Measurements from ENCODE around the gene MTCL1.

The MTCL1 gene

GRCh38 chr18:8776013-8776943 is 70.9 kb downstream of the MTCL1 start:
- H3K27ac Mint-ChIP-seq = no peak overlapping the region
- no peak overlapping the region for H3K4me3 Mint-ChIP-seq
- H3K9me3 Mint-ChIP-seq = no peaks in the 10 kb centered on the region
- no peaks in the 10 kb centered on the region for H3K27me3 Mint-ChIP-seq
- DNase-seq (no peak), ATAC-seq (no peak)
- H3K36me3 Mint-ChIP-seq (ENCODE audit: low read depth) = no peaks in the 10 kb centered on the region
- H3K4me1 Mint-ChIP-seq = no peaks in the 10 kb centered on the region

GRCh38 chr18:8777846-8778245 is 72.5 kb downstream of the MTCL1 start:
- ATAC-seq = no peak
- no peaks in the 10 kb centered on the region for H3K27me3 Mint-ChIP-seq
- H3K27ac Mint-ChIP-seq = no peak overlapping the region
- no peaks in the 10 kb centered on the region for H3K36me3 Mint-ChIP-seq (ENCODE audit: low read depth)
- no peak overlapping the region for H3K4me3 Mint-ChIP-seq
- H3K4me1 Mint-ChIP-seq = no peaks in the 10 kb centered on the region
- no peaks in the 10 kb centered on the region for H3K9me3 Mint-ChIP-seq
- DNase-seq = no peak

- no peaks in the 10 kb centered on the region for H3K27me3 Mint-ChIP-seq
- DNase-seq (no peak), ATAC-seq (no peak)
- no peak overlapping the region for H3K4me3 Mint-ChIP-seq
- H3K4me1 Mint-ChIP-seq = no peaks in the 10 kb centered on the region
- no peaks in the 10 kb centered on the region for H3K36me3 Mint-ChIP-seq (ENCODE audit: low read depth)
- H3K27ac Mint-ChIP-seq = no peak overlapping the region
- no peaks in the 10 kb centered on the region for H3K9me3 Mint-ChIP-seq
These were observed 73.0 kb downstream of the MTCL1 start for GRCh38 chr18:8778386-8778785.

- ATAC-seq (no peak), DNase-seq (no peak)
- no peaks in the 10 kb centered on the region for H3K36me3 Mint-ChIP-seq (ENCODE audit: low read depth)
- H3K4me1 Mint-ChIP-seq = no peaks in the 10 kb centered on the region
- H3K9me3 Mint-ChIP-seq = no peaks in the 10 kb centered on the region
- H3K27me3 Mint-ChIP-seq = no peaks in the 10 kb centered on the region
- no peak overlapping the region for H3K4me3 Mint-ChIP-seq
- no peak overlapping the region for H3K27ac Mint-ChIP-seq
These were observed 73.5 kb downstream of the MTCL1 start for GRCh38 chr18:8778824-8779223.

GRCh38 chr18:8779251-8779650 is 73.9 kb downstream of the MTCL1 start:
- Mint-ChIP-seq H3K4me1 (no peaks in the 10 kb centered on the region), H3K27ac (no peak overlapping the region), H3K36me3 (ENCODE audit: low read depth) (no peaks in the 10 kb centered on the region), H3K27me3 (no peaks in the 10 kb centered on the region), H3K4me3 (no peak overlapping the region), H3K9me3 (no peaks in the 10 kb centered on the region)
- ATAC-seq (no peak), DNase-seq (no peak)

- H3K4me1 Mint-ChIP-seq = no peaks in the 10 kb centered on the region
- ATAC-seq = no peak
These were observed 74.9 kb downstream of the MTCL1 start for GRCh38 chr18:8780227-8780626.

GRCh38 chr18:8781671-8782070 is 76.3 kb downstream of the MTCL1 start:
- no peak overlapping the region for H3K27ac Mint-ChIP-seq
- DNase-seq (no peak), ATAC-seq (no peak)
- H3K4me1 Mint-ChIP-seq = peaks cover 3% of the 10 kb centered on the region
- H3K4me3 Mint-ChIP-seq = no peak overlapping the region
- no peaks in the 10 kb centered on the region for H3K36me3 Mint-ChIP-seq (ENCODE audit: low read depth)
- H3K27me3 Mint-ChIP-seq = no peaks in the 10 kb centered on the region
- H3K9me3 Mint-ChIP-seq = no peaks in the 10 kb centered on the region

More at GRCh38 chr18:8780227-8780626, 74.9 kb downstream of the MTCL1 start:
- Mint-ChIP-seq H3K9me3 (no peaks in the 10 kb centered on the region), H3K27ac (no peak overlapping the region), H3K27me3 (no peaks in the 10 kb centered on the region), H3K36me3 (ENCODE audit: low read depth) (no peaks in the 10 kb centered on the region), H3K4me3 (no peak overlapping the region)
- no peak for DNase-seq

GRCh38 chr18:8783335-8783993 is 78.1 kb downstream of the MTCL1 start:
- no peaks in the 10 kb centered on the region for H3K9me3 Mint-ChIP-seq
- H3K27ac Mint-ChIP-seq = no peak overlapping the region
- no peaks in the 10 kb centered on the region for H3K36me3 Mint-ChIP-seq (ENCODE audit: low read depth)
- no peaks in the 10 kb centered on the region for H3K27me3 Mint-ChIP-seq
- peaks cover 7% of the 10 kb centered on the region for H3K4me1 Mint-ChIP-seq
- DNase-seq (no peak), ATAC-seq (no peak)
- no peak overlapping the region for H3K4me3 Mint-ChIP-seq

- H3K36me3 Mint-ChIP-seq (ENCODE audit: low read depth) = no peaks in the 10 kb centered on the region
- ATAC-seq (no peak), DNase-seq (no peak)
- peaks cover 7% of the 10 kb centered on the region for H3K4me1 Mint-ChIP-seq
- H3K27me3 Mint-ChIP-seq = no peaks in the 10 kb centered on the region
- no peaks in the 10 kb centered on the region for H3K9me3 Mint-ChIP-seq
- H3K4me3 Mint-ChIP-seq = no peak overlapping the region
- H3K27ac Mint-ChIP-seq = no peak overlapping the region
These were observed 78.7 kb downstream of the MTCL1 start for GRCh38 chr18:8783994-8784530.

GRCh38 chr18:8785261-8785660 is 79.9 kb downstream of the MTCL1 start:
- DNase-seq (no peak), ATAC-seq (no peak)
- H3K27me3 Mint-ChIP-seq = no peaks in the 10 kb centered on the region
- H3K27ac Mint-ChIP-seq = no peak overlapping the region
- H3K9me3 Mint-ChIP-seq = no peaks in the 10 kb centered on the region
- no peak overlapping the region for H3K4me3 Mint-ChIP-seq
- H3K36me3 Mint-ChIP-seq (ENCODE audit: low read depth) = no peaks in the 10 kb centered on the region
- H3K4me1 Mint-ChIP-seq = peaks cover 7% of the 10 kb centered on the region

- H3K36me3 Mint-ChIP-seq (ENCODE audit: low read depth) = no peaks in the 10 kb centered on the region
- H3K4me1 Mint-ChIP-seq = peaks cover 7% of the 10 kb centered on the region
- no peak overlapping the region for H3K4me3 Mint-ChIP-seq
- no peaks in the 10 kb centered on the region for H3K9me3 Mint-ChIP-seq
- H3K27me3 Mint-ChIP-seq = no peaks in the 10 kb centered on the region
- no peak overlapping the region for H3K27ac Mint-ChIP-seq
- DNase-seq = no peak
- ATAC-seq = no peak
These were observed 80.6 kb downstream of the MTCL1 start for GRCh38 chr18:8785855-8786482.

GRCh38 chr18:8786483-8787370 is 81.4 kb downstream of the MTCL1 start:
- ATAC-seq = peak; percentile 45
- H3K4me3 Mint-ChIP-seq = no peak overlapping the region
- no peak overlapping the region for H3K27ac Mint-ChIP-seq
- H3K4me1 Mint-ChIP-seq = peaks cover 7% of the 10 kb centered on the region
- DNase-seq = no peak
- H3K27me3 Mint-ChIP-seq = no peaks in the 10 kb centered on the region
- H3K36me3 Mint-ChIP-seq (ENCODE audit: low read depth) = no peaks in the 10 kb centered on the region
- no peaks in the 10 kb centered on the region for H3K9me3 Mint-ChIP-seq

- no peak for DNase-seq
- no peaks in the 10 kb centered on the region for H3K36me3 Mint-ChIP-seq (ENCODE audit: low read depth)
- no peak overlapping the region for H3K27ac Mint-ChIP-seq
- H3K4me1 Mint-ChIP-seq = peaks cover 7% of the 10 kb centered on the region
- H3K27me3 Mint-ChIP-seq = no peaks in the 10 kb centered on the region
- ATAC-seq = no peak
- no peaks in the 10 kb centered on the region for H3K9me3 Mint-ChIP-seq
- H3K4me3 Mint-ChIP-seq = no peak overlapping the region
These were observed 82.0 kb downstream of the MTCL1 start for GRCh38 chr18:8787371-8787670.

GRCh38 chr18:8787794-8788193 is 82.4 kb downstream of the MTCL1 start:
- DNase-seq (no peak), ATAC-seq (no peak)
- Mint-ChIP-seq H3K36me3 (ENCODE audit: low read depth) (no peaks in the 10 kb centered on the region), H3K4me1 (peaks cover 7% of the 10 kb centered on the region), H3K27ac (no peak overlapping the region), H3K27me3 (no peaks in the 10 kb centered on the region), H3K9me3 (no peaks in the 10 kb centered on the region), H3K4me3 (no peak overlapping the region)

All from activated naive CD8-positive, alpha-beta T cell treated with anti-CD3 and anti-CD28 coated beads, Interleukin-2, amount 50 U/mL, for 24 hours (primary cell).